Cardiac muscle cell (in vitro differentiated cells and primary cell): ENCODE results near the gene P2RY2. TPM values are rescaled to one million over a fixed set of nuclear protein-coding genes. Genes with fewer than 3 reads are reported as not detected.

Source experiments
- DNase-seq, 2 donors: peaks; one replicate each; pipeline versions ENCODE4 v3.0.0 to v3.0.0-alpha.2; 2010 to 2017; ENCODE audit warnings: low read depth in 1 of 2, low spot score in 1 of 2
- H3K27ac ChIP-seq: fragments of 200-600 bp; sonication (generic); 2 replicates; pipeline ENCODE4 v1.5.1; 2016
- H3K27me3 ChIP-seq: fragments of 200-600 bp; sonication (generic); 2 replicates; pipeline ENCODE4 v1.6.0; 2016; ENCODE audit warnings: control low read depth
- H3K36me3 ChIP-seq: fragments of 200-600 bp; sonication (generic); 2 replicates; pipeline ENCODE4 v1.5.1; 2016; ENCODE audit warnings: control low read depth
- H3K4me1 ChIP-seq: fragments of 200-600 bp; sonication (generic); 2 replicates; pipeline ENCODE4 v1.8.1; 2017; ENCODE audit warnings: low read depth, mild to moderate bottlenecking, mixed run types
- H3K4me3 ChIP-seq: fragments of 200-600 bp; sonication (generic); 2 replicates; pipeline ENCODE4 v1.5.1; 2016; ENCODE audit warnings: mild to moderate bottlenecking
- H3K9me3 ChIP-seq: fragments of 200-600 bp; sonication (generic); 2 replicates; pipeline ENCODE4 v1.5.1; 2017; ENCODE audit warnings: low read depth, mild to moderate bottlenecking, control low read depth
- CTCF ChIP-seq: IDR thresholded peaks from 2 replicates; pipeline ENCODE4 v1.5.1; 2012; ENCODE audit warnings: low read depth, mild to moderate bottlenecking, low read length
- polyA plus RNA-seq: library from polyadenylated mRNA; unstranded; fragments of >200 nt; fragmentation: Nextera tagmentation; extraction: Ambion mirVana; gene quantifications from 2 replicates; pipeline ENCODE4 v1.2.1, GENCODE V29; 2016
- total RNA-seq: library from RNA; depleted of rRNA; stranded (reverse); fragments of >200 nt; gene quantifications from 2 replicates; pipeline ENCODE4 v1.2.3, GENCODE V29; 2016

Gene P2RY2
- total RNA-seq: 0.25 and 0.48 TPM in 2 replicates
- 0.40 and 0.83 TPM in 2 replicates for polyA plus RNA-seq

- no peaks in the 10 kb centered on the region for H3K36me3 ChIP-seq
- TF ChIP-seq CTCF: peak; percentile 42
- H3K9me3 ChIP-seq: no peaks in the 10 kb centered on the region
- peak within 1 kb of the TSS; percentile 25 for H3K4me3 ChIP-seq
- H3K4me1 ChIP-seq: no peaks in the 10 kb centered on the region
- peak; percentile 31 to 79 for DNase-seq
- H3K27ac ChIP-seq: no peak within 1 kb of the TSS
- H3K27me3 ChIP-seq: peaks cover 13% of the 10 kb centered on the region
Measured at GRCh38 chr11:73218106-73218829, at the start of gene P2RY2. TSS of gene P2RY2 (plus strand) at chr11:73218281. CDS start at chr11:73234160, 15,879 bp downstream.

- no peaks in the 10 kb centered on the region for H3K36me3 ChIP-seq
- peak in 1 of 2 donors; percentile 63 for DNase-seq
- H3K4me1 ChIP-seq: peaks cover 20% of the 10 kb centered on the region
- no peaks in the 10 kb centered on the region for H3K27me3 ChIP-seq
- no peak for TF ChIP-seq CTCF
- H3K4me3 ChIP-seq: no peak overlapping the region
- no peaks in the 10 kb centered on the region for H3K9me3 ChIP-seq
- H3K27ac ChIP-seq: peak overlapping the region; percentile 59
Measured at GRCh38 chr11:73168925-73169579, 49.0 kb upstream of the P2RY2 start.

GRCh38 chr11:73170140-73170539 lies 47.9 kb upstream of the P2RY2 start:
- Histone ChIP-seq H3K36me3 (no peaks in the 10 kb centered on the region), H3K9me3 (no peaks in the 10 kb centered on the region), H3K27ac (no peak overlapping the region), H3K27me3 (no peaks in the 10 kb centered on the region), H3K4me3 (no peak overlapping the region), H3K4me1 (peaks cover 13% of the 10 kb centered on the region)
- no peak for TF ChIP-seq CTCF
- peak in 1 of 2 donors; percentile 41 for DNase-seq

GRCh38 chr11:73171436-73172161 lies 46.5 kb upstream of the P2RY2 start:
- Histone ChIP-seq H3K4me3 (no peak overlapping the region), H3K27me3 (no peaks in the 10 kb centered on the region), H3K27ac (no peak overlapping the region), H3K9me3 (no peaks in the 10 kb centered on the region), H3K4me1 (peaks cover 23% of the 10 kb centered on the region), H3K36me3 (no peaks in the 10 kb centered on the region)
- TF ChIP-seq CTCF: no peak
- DNase-seq: no peak

GRCh38 chr11:73172992-73173656 lies 45.0 kb upstream of the P2RY2 start:
- no peak overlapping the region for H3K4me3 ChIP-seq
- H3K27me3 ChIP-seq: no peaks in the 10 kb centered on the region
- no peaks in the 10 kb centered on the region for H3K36me3 ChIP-seq
- TF ChIP-seq CTCF: no peak
- peaks cover 23% of the 10 kb centered on the region for H3K4me1 ChIP-seq
- no peaks in the 10 kb centered on the region for H3K9me3 ChIP-seq
- peak in 1 of 2 donors; percentile 21 for DNase-seq
- H3K27ac ChIP-seq: no peak overlapping the region
